Measurements from ENCODE around the gene APOBEC3C.
A peak's percentile ranks its signal among the peaks of the same experiment; 100 is the strongest.
"Not testable (repeated sequence)": the region's sequence is repeated elsewhere in the genome, so short reads cannot be mapped to it uniquely, and the experiment has no call there.

Gene APOBEC3C

GRCh38 chr22:38981992-38982927, 31.8 kb upstream of the APOBEC3C start, which contains the start of gene APOBEC3B:
Gene APOBEC3B, plus strand, starts transcription at chr22:38982347. Its CDS starts 107 bp downstream, at chr22:38982454.
- DNase-seq (ENCODE audit: low read depth in 3 of 3), result peak; percentile 22 to 62 (median 31)

GRCh38 chr22:38984224-38984623, 29.8 kb upstream of the APOBEC3C start:
- no peak for DNase-seq (ENCODE audit: low read depth in 3 of 3)

DNA sequence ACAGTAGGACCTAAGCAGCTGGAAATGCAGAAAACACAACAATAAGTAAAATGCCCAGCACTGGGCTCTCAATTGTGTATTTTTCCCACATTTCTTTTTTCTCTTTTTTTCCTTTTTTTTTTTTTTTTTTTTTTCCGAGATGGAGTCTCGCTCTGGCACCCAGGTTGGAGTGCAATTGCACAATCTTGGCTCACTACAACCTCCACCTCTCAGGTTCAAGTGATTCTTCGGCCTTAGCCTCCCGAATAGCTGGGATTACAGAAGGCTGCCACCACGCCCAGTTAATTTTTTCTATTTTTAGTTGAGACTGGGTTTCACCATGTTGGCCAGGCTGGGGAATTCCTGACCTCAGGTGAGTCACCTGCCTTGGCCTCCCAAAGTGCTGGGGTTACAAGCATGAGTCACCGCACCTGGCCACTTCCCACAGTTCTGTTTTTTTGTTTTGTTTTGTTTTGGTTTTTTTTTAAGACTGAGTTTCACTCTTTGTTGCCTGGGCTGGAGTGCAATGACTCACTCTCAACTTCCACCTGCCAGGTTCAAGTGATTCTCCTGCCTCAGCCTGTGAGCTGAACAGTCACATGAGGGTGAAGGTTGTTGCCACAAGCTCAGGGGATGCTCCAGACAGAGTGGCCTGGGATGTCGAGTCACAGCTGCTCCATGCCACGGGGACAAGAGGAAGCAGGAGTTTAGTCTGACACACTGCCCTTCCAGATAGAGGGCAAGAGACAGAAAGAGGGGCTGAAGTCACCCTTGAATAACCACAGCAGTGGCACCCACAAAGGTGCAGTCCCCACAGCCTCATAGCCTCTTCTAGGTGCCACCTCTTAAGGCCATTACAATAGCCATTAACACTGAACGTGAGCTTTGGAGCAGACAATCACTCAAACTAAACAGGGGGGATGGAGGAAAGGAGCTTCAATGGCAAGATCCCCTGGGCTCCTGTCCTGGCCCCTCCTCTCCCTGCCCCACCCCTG, 29.0 kb upstream of the APOBEC3C start:
- peak; percentile 56 to 84 (median 62) for DNase-seq (ENCODE audit: low read depth in 3 of 3)

DNA sequence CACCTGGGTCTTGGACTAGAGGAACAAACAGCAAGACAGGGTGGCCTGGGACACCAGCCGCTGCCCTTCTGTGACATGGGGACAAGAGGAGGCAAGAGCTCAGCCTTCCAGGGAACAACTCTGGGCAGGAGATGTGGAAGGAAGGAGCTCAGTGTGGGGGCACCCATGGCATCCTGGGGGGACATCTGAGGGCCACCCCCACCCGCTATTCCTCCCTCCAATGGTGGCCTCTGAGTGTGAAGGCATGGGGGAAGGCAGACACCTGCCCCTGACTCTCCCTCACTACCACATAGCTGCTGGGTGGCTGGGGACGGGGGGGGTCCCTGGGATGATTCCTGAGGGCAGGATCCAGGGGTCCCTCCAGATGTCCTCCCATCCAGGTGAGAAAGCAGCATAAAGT, 27.4 kb upstream of the APOBEC3C start:
- DNase-seq (ENCODE audit: low read depth in 3 of 3), result no peak

DNA sequence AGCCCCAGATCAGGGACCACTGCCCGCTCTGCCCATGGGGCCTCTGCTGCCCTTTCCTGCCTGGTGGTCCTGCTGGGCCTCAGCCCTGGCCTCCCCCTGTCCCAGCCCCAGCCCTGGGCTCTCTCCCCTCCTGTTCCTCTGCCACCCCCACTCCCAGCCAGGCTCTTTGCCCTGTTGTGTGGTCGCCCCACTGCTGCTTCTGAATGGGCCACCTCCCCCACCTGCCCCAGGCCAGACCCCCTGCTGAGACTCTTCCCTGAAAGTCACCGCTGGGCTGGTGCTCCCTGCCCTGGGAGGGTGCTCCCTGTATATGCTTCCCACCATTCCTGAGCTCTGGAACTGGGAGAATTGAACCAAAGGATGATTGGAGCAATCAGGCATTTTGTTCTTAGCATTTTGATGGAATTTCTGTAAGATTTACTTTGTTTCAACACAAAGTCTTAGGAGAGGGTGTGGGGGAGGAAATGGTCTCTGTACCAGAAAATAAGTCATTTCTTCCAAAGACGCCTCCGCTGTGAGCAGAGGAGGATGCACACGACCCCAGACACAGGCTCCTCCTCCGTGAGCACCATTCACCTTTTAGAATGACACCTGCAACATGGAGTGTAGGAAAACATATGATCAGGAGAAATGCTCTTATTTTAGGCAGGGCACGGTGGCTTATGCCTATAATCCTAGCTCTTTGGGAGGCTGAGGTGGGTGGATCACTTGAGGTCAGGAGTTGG, 26.7 kb upstream of the APOBEC3C start:
- no peak for DNase-seq (ENCODE audit: low read depth in 3 of 3)

DNA sequence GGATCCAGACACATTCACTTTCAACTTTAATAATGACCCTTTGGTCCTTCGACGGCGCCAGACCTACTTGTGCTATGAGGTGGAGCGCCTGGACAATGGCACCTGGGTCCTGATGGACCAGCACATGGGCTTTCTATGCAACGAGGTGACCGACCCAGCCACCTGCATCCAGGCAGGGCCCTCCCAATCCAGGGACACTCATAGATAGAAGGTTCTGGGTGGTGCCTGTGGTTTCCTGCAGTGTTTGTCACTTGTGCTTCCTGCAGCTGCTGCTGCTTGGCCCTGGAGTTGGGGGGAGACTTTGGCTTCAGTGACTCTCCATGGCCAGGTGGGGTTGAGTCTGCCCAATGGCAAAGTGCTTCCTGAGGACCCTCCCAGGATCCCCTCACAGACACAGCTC, 24.6 kb upstream of the APOBEC3C start:
- DNase-seq (ENCODE audit: low read depth in 3 of 3), result no peak

DNA sequence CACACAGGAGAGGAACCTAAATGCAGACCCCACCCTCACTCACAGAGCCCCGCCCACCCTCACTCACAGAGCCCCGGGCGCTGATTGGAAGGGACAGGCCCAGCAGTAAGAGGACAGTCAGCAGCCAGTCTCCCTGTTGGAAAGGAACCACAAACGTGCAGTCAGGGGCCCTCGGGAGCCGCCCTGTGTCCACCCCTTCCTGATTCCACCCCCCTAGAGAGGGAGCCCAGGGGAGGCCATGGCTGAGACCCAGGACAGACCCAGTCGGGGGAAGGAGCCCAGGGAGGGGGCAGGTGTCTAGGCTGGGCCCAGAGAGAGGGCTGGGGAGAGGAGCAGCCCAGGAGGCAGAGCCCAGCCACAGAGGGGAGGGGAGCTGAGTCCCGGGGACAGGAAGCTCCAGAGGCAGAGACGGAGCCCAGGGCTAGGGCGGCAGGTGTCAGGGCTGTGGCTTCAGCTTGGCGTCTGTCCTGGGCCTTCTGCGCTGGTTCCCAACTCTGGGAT, 21.1 kb upstream of the APOBEC3C start:
- not testable (repeated sequence) for DNase-seq (ENCODE audit: low read depth in 3 of 3)

- no peak for DNase-seq (ENCODE audit: low read depth in 3 of 3)
These were observed 18.0 kb upstream of the APOBEC3C start for GRCh38 chr22:38996105-38996504.

DNA sequence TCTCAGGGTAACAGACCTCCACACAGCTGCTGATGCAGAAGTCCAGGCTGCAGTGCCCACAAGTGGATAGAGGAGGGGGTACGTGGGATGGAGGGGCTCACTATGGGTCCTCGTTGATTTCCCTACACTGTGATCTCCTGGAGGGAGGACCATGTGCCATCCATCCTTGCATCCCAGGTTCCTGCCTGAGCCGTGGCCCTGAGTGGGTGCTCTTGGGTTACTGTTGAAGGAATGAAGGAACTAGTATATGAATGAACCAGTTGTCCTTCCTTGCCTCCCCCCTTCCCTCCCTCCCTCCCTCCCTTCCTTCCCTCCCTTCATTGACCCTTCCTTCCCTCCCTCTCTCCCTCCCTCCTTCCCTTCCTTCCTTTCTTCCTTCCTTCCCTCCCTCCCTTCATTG, 16.5 kb upstream of the APOBEC3C start:
- DNase-seq (ENCODE audit: low read depth in 3 of 3), result no peak

DNA sequence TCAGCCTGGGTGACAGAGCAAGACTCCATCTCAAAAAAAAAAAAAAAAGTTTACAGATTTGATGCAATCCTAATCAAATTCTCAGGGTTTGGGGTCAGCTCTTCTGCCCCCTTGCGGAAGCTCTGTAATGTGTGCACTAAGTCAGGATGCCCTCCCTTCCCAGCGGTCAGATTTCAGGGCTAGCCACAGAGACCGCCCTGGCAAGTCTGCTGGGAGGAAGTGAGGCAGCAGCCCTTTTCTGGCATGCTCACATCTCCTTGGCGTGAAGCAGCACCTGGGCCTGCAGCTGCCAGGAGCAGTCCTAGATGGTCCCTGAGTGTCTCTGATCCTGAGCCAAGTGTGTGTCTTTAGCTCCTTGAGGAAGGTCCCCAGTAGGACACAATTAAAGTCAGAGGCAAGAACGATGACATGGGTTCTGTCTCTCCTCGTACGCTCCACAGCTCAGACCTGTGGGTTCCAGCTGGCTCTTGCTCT, 10.9 kb upstream of the APOBEC3C start:
- DNase-seq (ENCODE audit: low read depth in 3 of 3), result peak; percentile 41 to 68 (median 57)

DNA sequence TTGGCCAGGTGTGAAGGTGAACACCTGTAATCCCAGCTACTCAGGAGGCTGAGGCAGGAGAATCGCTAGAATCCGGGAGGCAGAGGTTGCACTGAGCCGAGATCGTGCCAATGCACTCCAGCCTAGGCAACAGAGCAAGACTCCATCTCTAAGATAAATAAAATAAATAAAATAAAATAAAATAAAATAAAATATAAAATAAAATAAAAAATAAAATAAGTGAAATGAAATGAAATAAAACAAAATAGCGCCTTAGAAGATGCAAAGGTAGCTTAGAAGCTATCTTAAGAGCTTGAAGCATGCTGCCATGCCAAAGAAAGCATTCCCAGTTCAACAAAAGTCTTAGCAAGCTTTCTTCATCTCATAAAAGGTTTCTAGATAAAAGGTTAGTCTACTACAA, 6.9 kb upstream of the APOBEC3C start:
- no peak for DNase-seq (ENCODE audit: low read depth in 3 of 3)

DNA sequence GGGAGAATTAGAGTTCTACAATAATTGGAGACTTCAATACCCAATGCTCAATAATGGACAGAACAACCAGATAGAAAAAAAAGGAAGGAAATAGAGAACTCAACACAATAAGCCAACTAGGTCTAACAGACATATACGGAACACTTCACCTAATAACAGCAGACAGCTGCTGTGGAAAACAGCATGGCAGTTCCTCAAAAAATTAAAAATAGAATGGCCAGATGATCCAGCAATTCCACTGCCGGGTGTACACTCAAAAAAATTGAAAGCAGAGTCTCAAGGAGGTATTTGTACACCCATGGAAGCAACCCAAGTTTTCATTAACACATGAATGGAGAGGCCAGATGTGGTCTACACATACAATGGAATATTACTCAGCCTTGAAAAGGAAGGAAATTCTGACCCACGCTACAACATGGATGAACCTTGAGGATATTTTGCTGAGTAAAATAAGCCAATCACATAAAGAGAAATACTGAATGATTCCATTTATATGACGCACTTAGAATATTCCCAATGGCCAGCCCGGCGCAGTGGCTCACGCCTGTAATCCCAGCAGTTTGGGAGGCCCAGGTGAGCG, 5.7 kb upstream of the APOBEC3C start:
- not testable (repeated sequence) for DNase-seq (ENCODE audit: low read depth in 3 of 3)

DNA sequence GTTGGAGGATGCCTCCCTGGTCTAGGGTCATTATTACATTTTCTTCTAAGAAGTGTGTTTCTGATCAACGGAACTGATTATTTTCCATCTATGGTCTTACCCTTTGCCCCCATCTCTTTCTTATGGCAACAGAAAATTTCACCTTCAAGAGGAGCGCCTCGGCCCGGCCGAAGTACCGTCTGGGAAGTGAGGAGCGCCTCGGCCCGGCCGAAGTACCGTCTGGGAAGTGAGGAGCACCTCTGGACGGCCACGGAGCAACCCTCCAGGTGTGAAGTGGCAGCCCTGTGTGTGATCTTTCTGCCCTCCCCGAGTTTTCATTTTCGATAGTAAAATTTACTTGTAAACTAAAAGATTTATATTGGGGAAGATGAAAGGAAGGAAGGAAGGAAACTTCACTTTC, 3.1 kb upstream of the APOBEC3C start:
- DNase-seq (ENCODE audit: low read depth in 3 of 3), result no peak

- no peak for DNase-seq (ENCODE audit: low read depth in 3 of 3)
These were observed 1.2 kb upstream of the APOBEC3C start for GRCh38 chr22:39012533-39013511.

GRCh38 chr22:39013561-39013941, 506 bp upstream of the APOBEC3C start:
- not testable (repeated sequence) for DNase-seq (ENCODE audit: low read depth in 3 of 3)

DNA sequence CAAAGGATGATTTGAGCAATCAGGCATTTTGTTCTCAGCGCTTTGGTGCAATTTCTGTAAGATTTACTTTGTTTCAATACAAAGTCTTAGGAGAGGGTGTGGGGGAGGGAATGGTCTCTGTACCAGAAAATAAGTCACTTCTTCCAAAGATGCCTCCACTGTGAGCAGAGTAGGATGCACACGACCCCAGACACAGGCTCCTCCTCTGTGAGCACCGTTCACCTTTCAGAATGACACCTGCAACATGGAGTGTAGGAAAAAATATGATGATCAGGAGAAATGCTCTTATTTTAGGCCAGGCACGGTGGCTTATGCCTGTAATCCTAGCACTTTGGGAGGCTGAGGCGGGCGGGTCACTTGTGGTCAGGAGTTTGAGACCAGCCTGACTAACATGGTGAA, 665 bp downstream of the APOBEC3C start:
- DNase-seq (ENCODE audit: low read depth in 3 of 3), result not testable (repeated sequence)

- DNase-seq (ENCODE audit: low read depth in 3 of 3), result no peak
These were observed 2.5 kb downstream of the APOBEC3C start for GRCh38 chr22:39016592-39016991.

DNA sequence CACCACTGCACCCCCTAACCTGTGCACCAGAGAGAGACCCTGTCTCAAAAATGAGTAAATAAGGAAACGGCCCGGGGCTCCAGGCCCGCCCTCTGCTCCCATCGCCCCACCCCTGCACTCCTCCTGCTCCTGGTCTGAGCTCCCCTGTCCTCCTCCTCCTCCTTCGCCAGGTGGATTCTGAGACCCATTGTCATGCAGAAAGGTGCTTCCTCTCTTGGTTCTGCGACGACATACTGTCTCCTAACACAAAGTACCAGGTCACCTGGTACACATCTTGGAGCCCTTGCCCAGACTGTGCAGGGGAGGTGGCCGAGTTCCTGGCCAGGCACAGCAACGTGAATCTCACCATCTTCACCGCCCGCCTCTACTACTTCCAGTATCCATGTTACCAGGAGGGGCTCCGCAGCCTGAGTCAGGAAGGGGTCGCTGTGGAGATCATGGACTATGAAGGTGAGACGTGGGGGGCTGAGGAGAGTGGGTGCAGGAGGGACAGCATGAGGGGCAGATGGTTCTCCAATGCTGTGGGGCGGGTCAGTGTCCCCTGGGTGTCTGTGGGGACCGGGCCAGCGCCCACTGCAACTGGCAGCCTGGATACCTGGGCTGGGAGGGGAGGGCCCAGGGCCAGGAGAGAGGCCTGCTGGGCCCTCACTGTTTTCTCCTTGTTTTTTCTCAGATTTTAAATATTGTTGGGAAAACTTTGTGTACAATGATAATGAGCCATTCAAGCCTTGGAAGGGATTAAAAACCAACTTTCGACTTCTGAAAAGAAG, 3.7 kb downstream of the APOBEC3C start:
- DNase-seq (ENCODE audit: low read depth in 3 of 3), result no peak

All from stimulated activated CD4-positive, alpha-beta T cell treated with anti-CD3 and anti-CD28 coated beads, TNF-alpha, amount 100 ng/mL, for 24 hours (primary cell).